SW480 (cell line): ENCODE results near the gene CSTB.

Source experiments
- DNase-seq: peaks from one replicate; pipeline ENCODE4 v3.0.0-alpha.2; 2016; ENCODE audit warnings: low spot score

The CSTB gene

DNA sequence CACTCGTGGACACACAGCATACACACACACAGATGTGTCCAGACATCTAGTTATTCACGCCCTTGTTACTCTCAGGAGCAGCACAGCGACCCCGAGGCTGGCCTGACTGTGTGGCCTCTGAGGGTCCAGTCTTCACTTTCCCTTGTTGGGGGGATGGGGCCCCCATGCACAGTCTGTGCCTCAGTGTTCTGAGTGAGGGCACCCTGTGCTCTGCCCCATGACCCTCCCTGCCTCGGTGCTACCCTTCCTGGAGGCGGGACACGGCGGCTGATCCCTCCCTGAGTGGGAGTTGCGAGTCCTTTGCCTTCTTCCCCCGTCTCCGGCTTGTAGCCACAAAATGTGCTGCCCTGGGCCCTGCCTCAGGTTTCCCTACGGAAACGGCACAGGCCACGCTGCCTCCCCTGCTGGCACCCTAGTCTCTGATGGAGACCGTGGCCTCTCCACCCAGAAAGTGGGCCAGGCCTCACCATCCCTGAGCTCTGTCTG lies 8.6 kb downstream of the CSTB start:
- no peak for DNase-seq

DNA sequence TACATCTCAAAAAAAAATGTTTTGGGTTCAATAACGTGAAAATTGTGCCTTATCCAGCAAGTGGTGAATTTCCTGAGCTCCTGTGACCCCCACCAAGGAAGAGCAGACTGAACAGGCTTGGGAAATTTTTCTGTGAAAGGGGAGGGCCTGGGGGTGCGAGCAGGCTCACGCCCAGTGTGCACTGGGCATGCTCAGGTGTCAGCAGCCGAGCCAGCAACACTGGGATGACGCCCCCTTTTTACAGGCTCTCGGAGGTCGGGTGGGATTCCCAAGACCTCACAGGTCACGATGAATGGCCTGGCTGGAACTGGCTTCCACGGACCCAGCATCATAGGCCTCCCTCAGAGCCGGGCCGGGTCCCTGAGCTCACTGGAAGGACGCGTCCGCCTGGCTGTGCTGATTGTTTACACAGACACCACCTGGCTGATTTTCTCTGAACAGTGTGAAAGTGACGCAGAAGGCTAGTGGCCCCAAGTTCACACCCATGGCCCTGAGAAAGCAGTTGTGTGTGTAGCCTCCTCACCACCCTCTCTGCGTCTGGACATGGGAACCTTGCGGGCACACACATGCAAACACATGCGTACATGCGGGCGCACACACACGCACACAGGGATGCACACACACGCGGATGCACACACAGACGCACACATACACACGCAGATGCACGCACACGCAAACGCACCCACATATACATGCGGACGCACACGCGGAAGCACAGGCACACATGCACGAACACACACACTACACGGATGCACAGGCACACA lies 9.2 kb downstream of the CSTB start:
- no peak for DNase-seq

DNA sequence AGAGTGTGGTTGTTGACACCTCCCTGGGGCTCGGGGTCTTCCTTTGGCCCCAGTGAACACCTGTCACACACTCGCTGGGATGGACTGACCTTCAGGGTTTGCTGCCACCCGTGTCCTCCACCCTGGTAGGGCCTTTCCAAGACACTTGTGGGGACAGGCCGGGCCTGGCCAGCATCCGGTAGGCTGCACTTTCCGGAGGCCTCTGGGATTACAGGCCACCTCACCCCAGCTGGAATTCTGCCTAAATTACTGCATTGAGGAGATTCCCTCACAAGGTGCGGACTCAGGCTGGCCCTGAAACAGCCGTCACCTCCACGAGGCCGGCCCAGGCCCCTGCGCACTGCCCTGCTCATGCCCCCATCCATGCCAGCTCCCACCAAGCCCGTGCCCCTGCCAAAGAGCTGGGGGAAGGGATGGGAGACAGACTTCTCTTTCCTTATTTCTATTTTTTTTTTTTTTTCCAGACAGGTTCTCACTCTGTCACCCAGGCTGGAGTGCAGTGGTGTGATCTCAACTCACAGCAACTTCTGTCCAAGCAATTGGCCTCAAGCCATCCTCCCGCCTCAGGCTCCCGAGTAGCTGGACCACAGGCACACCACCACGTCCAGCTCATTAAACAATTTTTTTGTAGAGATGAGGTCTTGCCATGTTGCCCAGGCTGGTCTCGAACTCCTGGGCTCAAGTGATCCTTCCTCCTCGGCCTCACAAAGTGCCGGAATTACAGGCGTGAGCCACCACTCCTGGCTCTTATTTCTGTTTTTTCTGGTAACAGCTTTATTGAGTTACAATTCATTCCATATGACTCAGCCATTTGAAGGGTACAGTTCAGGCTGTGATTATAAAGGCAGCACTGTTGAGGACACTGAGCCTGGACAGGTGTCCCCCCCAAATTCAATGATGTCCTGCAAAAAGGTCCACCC lies 11.3 kb downstream of the CSTB start:
- DNase-seq: no peak

DNA sequence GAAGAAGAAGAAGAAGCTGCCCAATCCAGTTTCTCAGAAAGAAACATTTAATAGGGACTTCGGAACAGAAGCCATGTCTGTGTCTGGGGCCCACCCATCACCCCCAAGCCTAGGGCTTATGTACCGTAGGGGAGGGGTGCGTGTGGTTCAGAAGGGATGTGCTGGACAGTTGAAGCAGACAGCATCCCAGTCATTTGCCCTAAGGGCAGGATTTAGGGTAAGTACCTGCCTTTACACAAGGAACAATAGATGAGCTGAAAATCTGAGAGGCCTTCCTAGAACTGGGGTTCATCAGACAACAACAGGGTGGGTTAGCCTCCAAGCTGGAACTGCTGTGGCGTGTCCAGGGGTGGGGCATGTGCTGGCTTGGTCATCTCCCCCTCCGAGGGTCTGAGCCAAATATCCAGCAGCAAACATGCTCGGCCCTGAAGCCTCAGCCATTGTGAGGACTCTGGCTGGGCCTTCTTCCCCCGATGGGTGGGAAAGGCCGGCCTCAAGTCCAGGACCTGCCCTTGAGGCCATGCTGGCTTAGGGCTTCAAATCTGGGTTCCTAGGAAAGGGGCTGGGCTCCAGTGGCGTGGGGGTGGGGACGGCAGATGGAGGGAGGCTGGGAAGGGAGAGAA lies 12.1 kb downstream of the CSTB start:
- no peak for DNase-seq

DNA sequence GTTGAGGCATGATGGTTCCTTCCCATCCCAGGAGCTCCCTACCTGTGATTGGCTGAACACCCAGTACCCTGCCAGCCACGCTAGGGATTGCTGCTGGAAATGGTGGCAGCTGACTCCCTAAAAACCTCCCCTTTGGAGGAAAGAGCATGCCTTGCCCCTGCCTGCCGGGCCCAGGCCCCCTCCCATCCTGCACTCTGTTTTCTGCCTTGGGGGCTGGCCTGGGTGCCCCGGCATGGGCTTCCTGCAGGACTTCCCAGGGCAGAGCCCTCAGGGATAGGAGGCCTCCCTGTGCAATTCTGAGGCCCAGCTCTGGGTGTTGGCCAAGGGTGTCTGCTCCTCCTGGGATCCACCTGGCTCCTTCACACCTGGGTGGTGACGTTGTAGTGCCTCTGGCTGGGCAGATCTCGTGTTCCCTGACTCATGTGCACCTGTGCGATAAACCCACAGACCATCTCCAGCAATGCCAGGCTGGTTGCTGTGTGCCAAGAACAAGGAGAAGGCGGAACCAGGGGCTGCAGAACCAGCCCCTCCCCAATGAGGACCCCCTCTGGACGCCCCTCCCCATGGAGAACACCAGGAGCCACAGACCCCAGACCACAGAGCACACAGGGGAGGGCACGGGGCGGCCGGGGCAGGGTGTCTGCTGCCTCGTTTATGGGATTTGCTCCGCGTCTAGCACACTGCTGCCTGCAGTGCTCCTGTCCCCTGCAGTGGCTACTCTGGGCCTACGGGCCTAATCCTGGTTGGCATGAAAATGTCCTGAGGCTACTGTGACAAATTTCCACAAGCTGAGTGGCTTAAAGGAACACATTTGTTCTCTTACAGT lies 13.6 kb downstream of the CSTB start:
- no peak for DNase-seq

DNA sequence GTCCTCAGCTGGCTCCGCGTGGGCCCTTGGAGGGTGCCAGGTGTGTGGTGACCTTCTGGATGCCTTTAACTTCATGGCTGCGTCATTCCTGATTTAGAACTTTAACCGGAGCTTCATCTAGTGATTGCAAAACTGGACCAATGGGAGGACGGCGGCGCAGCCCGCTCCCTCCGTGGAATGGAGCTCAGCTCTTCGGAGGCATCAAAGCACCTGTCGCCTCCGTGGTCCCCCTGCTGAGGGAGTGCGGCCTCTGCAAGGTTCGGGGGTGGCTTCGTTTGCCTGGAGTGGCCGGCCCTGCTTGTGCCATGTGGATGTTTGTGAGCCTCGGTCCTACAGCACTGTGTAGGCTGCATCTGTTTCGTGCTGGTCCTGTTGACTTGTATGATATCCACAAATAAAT lies 14.2 kb downstream of the CSTB start:
- DNase-seq: no peak

DNA sequence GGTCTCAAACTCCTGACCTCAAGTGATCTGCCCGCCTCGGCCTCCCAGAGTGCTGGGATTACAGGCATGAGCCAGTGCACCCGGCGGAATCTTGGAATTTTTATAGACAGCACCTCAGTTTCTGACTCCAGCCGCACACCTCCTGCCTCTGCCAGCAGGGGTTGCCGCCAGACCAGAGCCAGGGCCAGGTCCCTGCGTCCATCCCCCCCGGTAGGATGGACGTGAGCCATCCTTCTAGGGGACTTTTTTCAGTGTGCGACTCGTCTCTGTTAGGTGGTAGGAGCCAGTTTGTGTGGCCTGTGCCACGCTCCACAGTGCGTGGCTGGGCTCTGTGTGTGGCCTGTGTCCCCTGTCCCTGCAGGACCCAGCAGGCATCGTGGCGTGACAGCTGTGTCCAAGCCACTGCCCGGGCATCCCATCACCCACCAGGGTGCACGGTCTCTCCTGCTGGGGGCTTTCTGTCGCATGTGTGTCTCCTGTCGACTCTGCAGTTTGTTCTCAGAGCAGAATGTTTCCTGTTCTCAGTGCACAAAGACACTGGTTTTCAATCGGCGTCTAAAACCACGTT lies 15.6 kb downstream of the CSTB start:
- DNase-seq: no peak

DNA sequence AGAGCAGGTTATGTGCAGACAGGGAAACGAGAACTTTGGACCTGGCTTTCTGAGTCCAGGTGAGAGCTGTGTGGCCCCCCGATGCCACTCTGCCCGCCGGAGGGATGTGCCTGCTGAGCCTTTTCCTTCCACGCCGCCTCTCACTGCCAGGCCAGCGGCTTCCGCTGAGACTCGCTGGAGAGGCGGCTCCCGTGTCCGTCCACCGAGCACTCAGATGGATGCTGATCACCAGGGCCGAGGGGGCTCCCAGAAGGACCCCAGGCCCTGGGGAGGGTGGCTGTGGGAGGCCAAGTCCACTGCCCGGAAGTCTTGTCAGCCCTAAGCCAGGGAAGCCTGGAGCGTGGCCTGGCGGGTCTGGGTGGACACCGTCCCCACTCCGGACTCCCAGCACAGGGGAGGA lies 16.5 kb downstream of the CSTB start:
- no peak for DNase-seq

DNA sequence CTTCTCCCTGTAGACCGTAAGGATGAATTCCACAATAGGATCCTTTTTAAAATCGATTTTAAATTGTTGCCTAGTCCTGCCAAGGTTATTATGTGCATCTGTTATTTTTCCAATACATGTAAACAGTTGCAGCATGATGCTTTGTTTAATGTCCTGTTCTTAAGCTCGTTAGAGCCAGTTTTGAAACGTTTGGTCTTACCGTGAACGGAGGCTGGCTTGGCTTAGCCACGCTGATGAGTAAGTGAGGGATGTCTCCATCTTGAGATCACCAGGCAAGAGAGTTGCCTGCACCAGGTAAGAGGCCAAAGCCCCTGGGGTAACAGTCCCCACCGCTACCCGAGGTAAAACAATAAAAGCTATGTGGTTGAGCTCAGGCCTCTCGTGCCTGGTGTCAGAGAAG lies 17.3 kb downstream of the CSTB start:
- no peak for DNase-seq

DNA sequence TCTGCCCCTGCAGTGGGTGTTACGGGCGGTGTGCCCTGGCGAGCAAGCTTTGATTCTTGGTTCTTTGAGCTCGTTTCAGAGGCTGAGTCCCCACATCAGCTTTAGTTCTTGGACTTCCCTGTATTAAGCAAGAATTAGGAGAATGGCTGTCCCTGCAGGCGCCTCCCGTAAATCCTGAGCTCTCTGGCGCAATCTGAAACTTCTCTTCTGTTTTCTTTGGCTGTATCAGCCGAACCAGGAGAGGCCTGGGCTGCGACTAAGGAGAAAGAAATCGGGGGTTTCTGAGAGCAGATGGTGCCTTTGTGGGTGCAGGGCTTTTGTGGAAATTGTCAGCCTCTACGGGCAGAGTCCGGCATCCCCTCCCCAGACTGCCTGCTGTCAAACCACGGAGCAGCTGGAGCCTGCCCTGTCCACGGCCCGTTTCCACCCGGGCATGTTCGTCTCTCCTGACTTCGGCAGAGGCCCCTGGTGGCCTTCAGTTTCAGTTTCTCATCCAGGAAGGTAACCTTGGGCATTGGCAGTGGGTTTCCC lies 17.9 kb downstream of the CSTB start:
- DNase-seq: no peak

DNA sequence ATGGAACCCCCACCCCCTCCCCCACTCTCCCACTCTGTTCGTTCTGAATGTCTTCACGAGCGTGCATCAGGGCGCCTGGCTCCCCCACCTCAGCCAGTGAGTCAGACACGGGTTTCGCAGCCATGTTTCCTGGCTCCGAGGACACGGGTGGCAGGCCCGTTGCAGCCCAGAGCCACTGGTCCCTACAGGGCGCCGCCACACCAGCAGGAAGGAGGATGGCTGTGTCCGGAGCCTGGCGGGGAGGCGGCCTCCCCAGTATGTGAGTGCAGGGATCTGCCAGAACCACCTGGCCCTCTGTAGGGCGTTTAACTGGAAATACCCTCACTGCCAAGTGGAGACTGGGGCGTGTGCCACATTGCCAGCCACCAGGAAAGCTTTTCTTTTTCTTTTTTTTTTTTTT lies 18.5 kb downstream of the CSTB start:
- no peak for DNase-seq

DNA sequence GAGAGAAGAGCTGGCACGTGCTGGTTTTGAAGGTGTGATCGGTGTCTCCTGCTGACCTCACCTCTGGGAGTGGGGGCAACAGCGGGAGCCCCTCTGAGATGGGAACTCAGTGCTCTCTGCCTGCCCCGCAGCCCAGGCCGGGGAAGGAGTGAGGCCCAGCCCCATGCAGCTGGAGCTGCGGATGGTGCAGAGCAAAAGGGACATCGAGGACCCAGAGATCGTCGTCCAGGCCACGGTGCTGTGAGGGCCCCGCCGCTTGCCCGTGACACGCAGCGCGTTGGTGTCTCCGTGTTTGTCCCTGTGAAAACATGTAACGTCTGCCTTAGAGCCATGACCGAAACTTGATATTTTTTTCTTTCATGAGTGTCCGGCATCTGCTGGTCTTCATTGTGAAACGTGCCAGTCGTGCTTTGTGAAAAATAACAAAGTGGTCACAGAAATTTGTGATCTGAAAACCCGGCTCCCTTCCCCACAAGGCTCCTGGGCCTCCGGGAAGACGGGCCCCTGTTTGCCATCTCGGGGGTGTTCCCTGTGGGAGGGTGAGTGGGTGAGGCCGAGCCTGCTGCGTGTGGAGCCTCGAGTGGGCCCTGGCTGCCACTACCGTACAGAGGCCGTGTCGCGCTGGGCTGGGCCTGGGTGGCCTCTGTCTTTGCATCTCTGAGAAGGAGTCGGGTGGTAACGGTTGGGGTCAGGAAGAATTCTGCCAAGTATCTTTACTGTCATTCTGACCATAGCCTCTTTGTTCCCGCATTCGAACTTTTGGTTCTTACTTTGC lies 20.1 kb downstream of the CSTB start:
- DNase-seq: no peak

DNA sequence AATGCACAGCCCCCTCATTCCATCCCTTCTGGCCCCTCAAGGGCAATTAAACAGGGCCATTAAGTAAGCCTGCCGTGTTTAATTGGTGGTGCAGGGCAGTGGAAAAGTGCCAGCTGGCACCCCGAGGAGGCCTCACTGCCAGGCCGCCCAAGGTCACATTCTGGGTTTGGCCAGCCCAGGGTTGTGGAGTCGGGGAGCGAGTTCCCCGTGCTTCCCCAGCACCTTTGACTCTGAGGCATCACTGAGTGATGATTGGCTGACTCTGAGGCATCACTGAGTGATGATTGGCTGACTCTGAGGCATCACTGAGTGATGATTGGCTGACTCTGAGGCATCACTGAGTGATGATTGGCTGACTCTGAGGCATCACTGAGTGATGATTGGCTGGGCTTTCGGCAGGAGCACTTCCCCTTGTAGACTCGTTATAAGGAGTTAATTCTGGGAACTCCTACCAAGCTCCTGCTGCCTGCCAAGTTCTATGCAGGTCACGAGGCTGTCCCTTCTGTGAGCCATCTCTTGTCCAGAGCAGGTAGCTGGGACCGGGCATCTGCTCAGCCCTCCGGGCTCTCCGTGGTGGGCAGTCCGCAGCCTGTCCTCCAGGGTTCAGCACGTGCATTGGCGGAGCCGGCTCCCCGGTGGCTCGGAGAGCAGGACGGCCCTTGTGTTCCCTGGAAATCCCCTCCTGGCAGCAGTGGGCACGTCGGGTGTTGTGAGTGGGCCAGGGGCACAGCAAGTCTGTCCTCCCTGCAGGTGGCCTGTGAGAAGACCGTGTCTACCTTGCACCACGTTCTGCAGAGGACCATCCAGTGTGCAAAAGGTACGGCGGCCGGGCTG lies 20.9 kb downstream of the CSTB start:
- DNase-seq: no peak

DNA sequence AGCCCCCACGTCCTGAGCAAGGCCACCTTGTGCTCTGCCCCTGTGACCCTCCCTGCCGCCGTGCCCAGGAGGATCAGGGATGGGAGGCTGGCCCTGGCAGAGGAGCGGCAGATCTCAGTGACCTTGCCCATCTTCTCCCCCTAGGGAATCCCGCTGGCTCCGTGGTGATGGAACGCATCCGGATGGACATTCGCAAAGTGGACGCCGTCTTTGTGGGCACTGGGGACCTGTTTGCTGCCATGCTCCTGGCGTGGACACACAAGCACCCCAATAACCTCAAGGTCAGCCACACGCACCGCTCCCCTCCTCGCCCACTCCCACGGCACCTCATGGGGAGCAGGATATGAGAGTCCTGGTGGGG lies 22.7 kb downstream of the CSTB start:
- no peak for DNase-seq

DNA sequence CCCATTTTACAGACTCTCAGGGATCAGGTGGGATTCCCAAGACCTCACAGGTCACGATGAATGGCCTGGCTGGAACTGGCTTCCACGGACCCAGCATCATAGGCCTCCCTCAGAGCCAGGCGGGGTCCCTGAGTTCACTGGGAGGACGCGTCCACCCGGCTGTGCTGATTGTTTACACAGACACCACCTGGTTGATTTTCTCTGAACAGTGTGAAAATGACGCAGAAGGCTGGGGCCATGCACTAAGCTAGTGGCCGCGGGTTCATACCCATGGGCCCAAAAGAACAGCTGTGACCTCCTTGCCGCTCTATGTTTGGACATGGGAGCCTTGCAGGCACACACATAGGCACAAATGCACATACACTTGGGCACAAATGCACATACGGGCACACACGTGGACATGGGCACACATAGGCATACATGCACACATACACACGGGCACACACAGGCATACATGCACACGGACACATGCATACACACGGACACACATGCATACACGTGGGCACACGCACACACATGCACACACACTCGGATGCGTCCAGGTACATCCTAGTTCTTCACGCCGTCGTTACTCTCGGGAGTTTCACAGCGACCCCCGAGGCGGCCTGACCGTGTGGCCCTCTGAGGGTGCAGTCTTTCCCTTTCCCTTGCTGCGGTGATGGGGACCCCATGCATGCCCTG lies 23.2 kb downstream of the CSTB start:
- no peak for DNase-seq

DNA sequence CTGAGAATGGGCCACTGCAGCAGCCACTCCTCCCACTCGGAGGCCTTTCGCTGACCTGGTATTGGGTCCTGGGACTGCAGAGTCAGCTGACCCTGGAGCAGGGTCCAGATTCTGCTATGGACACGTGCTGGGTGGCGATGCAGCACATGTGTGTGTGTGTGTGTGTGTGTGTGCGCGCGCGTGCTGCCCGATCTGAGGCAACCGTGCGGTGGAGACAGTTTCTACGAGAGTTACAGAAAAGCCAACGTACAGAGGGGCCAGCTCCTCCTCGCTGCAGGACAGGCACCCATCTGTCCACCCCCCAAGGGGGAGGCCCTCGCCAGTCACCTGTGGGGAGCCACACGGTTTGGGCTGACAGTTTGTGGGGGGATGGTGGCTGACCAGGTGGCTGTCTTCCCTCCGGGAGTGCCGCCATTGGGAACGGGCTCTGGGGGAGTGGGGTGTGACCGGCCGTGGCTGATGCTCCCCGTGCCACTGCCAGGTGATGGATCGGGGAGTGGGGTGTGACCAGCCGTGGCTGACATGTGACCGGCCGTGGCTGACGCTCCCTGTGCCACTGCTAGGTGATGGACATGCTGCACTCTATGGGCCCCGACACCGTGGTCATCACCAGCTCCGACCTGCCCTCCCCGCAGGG lies 24.0 kb downstream of the CSTB start:
- no peak for DNase-seq

DNA sequence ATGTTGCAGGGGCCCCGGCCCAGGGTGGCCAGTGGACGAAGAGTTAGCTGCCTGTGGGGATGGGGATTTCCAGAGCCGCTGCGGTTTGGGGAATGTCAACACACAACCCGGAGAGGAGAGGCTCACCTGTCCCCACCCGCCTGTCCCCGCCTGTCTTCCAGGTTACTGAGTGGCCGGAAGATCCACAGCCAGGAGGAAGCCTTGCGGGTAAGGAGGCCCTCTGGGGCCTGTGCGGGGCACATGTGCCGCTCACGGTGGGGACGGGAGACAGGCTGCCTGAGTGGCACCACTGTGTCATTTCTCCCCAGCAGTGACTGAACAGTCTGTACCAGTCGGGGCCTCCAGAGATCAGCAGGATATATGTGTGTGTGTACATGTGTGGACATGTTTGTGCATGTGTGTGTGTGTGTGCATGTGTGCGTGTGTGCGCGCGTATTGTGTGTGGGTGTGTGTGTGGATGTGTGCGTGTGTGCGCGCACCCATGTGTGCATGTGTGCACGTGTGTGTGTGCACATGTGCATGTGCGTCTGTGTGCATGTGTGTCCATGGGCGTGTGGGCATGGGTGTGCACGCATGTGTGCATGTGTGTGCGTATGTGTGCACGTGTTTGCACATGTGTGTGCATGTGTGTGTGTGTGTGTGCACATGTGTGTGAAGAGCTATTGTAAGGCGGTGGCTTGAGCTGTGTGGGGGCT lies 25.6 kb downstream of the CSTB start:
- no peak for DNase-seq
